Cardiac fibroblast (primary cell): Measurements from ENCODE around the gene TGFB2.

Experiments used
- DNase-seq, 2 donors: peaks; one replicate each; pipeline versions ENCODE4 v3.0.0 to v3.0.0-alpha.2; 2010; ENCODE audit warnings: low read depth in 2 of 2
- H3K4me3 ChIP-seq, 2 donors: replicated peaks in 1 of 2; 1 replicate in 1 of 2; 2 replicates in 1 of 2; pipeline ENCODE4 v1.5.1; 2011; ENCODE audit warnings: low read depth in 2 of 2, low read length in 2 of 2, mild to moderate bottlenecking in 2 of 2, moderate library complexity in 1 of 2
- TF ChIP-seq, protein P1 (sequence below): IDR thresholded peaks from one replicate; pipeline ENCODE4 v1.5.1; 2011; ENCODE audit warnings: low read depth, mild to moderate bottlenecking, low read length, inconsistent platforms

The TGFB2 gene

DNA sequence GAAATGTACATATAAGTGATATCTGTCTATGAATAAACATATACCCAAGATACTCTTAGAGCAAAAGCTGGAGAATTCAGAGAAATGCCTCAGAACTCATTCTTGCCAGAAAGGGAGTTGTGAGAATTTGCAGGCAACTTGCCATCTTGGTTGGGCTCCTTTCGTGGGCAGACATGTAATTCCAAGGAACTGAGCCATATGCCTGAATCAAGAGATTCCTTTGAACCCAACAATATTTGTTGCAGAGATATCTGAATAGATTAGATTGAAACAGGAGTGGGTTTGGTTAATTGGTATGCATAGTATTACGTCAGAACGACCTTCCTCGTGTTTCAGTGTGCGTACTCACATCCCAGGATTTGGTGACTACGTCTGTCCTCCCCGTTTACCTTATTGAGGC lies 67.0 kb downstream of the TGFB2 start:
- no peak overlapping the region for H3K4me3 ChIP-seq
- TF ChIP-seq, protein P1, sequence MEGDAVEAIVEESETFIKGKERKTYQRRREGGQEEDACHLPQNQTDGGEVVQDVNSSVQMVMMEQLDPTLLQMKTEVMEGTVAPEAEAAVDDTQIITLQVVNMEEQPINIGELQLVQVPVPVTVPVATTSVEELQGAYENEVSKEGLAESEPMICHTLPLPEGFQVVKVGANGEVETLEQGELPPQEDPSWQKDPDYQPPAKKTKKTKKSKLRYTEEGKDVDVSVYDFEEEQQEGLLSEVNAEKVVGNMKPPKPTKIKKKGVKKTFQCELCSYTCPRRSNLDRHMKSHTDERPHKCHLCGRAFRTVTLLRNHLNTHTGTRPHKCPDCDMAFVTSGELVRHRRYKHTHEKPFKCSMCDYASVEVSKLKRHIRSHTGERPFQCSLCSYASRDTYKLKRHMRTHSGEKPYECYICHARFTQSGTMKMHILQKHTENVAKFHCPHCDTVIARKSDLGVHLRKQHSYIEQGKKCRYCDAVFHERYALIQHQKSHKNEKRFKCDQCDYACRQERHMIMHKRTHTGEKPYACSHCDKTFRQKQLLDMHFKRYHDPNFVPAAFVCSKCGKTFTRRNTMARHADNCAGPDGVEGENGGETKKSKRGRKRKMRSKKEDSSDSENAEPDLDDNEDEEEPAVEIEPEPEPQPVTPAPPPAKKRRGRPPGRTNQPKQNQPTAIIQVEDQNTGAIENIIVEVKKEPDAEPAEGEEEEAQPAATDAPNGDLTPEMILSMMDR: no peak
- DNase-seq: peak in 1 of 2 donors; percentile 57

DNA sequence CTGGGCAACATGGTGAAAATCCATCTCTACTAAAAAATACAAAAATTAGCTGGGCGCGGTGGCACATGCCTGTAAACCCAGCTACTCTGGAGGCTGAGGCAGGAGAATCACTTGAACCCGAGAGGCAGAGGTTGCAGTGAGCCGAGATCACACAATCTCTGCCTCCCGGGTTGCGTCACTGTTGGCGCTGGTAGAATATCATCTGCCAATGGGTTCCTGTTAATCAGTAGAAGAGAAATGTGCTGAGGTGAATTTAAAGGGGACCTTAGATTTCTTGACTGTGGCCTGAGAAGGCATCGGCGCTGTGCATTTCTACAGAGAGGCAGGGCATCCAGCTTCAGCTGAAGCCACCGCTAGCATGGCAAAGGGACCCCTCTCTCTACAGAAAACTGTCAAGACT lies 68.0 kb downstream of the TGFB2 start:
- no peak overlapping the region for H3K4me3 ChIP-seq
- TF ChIP-seq, protein P1: no peak
- DNase-seq: no peak

DNA sequence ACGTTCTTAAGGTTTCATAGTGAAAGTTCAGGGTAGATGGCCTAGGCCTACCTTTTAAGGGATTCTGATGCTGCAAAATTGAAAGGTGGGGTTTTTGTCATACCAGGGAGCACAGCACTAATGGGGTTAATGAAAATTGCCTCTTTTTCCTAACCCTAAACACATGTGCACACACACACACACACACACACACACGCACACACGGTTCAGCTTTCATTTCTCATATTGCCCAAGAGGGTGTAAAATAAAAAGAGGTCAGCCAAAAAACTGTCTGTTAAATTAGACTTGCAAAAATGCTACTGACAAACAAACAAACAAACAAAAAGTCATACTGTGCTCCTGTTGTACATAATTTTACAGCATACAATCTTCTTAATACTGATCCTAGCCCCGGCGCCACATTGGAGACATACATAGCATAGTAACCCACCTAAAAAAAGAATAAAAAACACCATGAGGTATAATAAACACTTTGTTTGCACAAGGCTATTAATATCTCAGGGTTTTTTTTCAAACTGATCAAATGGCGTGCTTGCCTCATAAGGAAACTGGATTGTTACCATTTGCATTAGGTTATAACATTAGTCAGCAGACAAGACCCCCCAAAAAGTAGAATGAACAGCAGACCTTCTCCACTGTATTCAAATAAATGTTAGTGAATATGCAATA lies 69.1 kb downstream of the TGFB2 start:
- H3K4me3 ChIP-seq: no peak overlapping the region
- TF ChIP-seq, protein P1: no peak
- peak in 1 of 2 donors; percentile 14 for DNase-seq

DNA sequence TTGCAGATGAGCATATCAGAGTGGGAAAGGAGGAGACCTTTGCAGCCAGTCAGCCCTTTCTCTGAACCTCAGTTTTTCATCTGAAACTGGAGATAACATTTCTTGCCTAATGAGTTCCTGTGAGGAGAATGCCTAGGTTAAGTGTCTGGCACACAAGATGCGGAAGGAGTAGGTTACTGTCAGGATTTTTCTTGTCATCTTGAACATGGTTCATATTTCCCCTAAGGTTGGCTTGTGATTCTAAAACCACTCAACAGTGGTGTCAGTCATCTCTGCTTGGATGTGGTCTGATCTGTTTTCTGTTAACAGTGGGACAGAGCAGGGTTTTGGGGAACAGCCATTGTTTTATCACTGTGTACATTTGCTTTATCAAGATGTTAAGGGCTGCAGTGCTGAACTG lies 70.6 kb downstream of the TGFB2 start:
- TF ChIP-seq, protein P1: no peak
- no peak for DNase-seq
- H3K4me3 ChIP-seq: no peak overlapping the region

DNA sequence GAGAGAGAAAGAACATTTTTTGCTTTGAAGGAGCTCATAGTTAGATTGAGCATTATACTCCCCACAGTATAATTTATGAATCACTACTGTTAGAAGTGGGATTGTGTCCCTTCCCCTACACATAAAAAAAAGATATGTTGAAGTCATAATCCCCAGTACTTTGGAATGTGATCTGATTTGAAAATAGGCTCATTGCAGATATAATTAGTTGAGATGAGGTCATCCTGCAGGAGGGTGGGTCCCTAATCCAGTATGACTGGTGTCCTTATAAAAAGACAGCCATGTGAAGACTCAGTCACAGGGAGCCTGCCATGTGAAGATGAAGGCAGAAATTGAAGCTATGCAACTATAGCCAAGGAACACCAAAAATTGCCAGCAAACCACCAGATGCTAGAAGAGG lies 76.4 kb downstream of the TGFB2 start:
- DNase-seq: peak in 1 of 2 donors; percentile 18
- TF ChIP-seq, protein P1: no peak
- H3K4me3 ChIP-seq: no peak overlapping the region

DNA sequence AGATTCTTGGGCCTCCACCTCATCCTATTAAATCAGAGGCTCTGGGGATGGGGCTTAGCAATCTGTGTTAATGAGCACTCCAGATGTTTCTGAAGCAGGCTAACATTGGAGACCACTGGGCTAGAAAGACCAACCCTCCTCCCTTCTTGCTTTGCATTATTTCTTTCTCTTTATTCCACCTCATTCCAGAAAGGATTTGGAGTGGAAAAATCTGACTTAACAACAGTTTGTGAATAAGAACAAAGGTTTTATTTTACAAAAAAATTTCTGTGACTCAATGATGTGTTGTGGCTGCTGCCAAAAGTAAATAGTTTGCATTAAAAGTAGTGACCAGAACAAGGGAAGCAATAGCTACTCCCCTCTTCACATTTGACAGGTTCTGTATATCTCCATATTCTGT lies 79.4 kb downstream of the TGFB2 start:
- DNase-seq: no peak
- no peak overlapping the region for H3K4me3 ChIP-seq
- TF ChIP-seq, protein P1: no peak
